T1000 (cell line): ENCODE results near the gene PCP4.

Experiments
- DNase-seq: peaks from one replicate; lab custom pipeline; 2025; ENCODE audit warnings: mixed read lengths; lab: John Stamatoyannopoulos, UW

Gene PCP4

DNA sequence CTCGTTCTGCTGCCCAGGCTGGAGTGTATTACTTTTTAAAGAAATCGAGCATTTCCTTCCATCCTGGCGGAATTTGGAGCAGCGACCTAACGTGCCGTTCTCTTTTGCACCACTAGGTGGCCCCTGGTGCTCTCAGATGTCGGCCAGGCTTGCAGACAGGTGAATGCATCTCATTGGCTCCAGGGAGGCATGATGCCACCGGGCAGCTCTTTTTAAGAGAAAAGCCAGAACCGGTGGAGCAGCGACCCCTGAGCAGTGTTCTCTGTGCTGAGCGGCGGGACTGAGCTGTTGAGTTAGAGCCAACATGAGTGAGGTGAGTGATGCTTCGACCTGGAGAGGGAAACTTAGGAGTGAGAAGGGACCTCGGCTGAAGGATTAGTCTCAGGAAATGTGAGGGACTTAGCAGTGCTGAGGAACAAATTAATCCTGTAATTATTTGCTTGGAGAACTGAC lies at the start of gene PCP4:
Gene PCP4 (plus strand): TSS at position 241 of the 453 bp plus-strand sequence. CDS start 64 bp downstream, at position 305.
- DNase-seq: no peak

DNA sequence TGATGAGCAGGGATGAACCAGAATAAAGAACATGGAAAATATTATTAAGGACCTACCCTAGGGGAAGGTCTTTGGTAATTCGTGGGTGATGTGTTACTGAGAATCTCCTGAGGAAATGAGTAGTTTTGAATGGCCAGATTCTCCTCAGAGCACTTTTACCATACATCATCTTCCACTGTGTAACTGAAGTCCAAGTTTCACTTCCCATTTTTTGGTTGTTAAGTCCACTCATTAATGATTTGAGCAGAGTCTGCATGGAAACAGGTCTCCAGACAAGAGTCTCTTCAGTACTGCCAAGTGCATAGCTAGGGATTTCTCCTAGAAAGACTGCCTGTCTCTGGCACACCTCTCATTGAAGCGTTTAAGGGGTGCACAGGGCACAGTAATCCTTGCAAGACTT lies 48.7 kb upstream of the PCP4 start:
- no peak for DNase-seq

DNA sequence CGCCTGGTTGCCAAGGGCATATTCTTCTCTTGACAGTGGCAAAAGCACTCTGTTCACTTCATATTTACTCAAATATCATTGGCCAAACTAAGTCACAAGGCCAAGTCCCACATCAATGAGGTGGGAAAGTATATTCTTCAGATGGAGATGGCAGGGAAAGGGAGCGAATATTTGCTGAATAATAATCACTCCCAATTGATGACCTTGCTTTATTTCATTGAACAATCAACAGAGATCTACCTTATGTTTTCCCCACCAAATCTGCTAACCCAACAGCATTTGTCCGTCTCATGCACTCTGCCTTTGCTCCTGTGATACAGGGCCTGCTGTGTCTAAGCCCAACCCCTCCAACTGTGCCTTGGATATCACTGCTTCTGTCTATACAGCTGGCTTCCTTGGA lies 45.2 kb upstream of the PCP4 start:
- DNase-seq: no peak

DNA sequence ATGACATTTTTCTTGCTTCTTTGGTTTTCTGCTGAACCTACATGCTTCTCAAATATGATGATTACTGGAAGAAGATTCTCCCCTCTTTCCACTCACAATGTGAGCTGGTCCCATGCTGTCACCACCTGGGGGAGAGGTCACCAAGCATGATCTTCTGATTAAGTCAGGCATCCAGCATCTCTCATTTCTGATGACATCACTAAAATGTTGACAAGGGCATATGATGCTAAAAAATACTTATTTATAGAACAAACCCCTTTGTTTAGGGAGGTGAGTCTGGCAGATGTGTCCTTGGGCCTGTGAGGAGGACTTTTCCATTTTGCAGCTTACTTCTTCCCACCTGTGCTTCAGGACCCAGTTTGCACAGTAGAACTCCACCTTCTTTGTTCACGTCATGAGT lies 42.0 kb upstream of the PCP4 start:
- DNase-seq: no peak

DNA sequence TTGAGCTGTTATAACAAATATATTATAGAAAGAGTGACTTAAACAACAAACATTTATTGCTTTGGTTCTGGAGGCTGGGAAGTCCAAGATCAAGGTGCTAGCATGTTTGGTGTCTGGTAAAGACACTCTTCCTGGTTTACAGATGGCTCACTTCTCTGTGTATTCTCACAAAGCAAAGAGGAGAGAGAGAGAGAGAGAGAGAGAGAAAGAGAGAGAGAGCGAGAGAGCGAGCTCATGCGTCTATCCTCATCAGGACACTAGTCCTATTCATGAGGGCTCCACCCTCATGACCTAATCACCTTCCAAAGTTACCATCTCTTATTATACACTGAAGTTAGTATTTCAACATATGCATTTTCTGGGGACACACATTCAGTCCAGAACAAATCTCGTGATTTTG lies 32.7 kb upstream of the PCP4 start:
- DNase-seq: no peak

DNA sequence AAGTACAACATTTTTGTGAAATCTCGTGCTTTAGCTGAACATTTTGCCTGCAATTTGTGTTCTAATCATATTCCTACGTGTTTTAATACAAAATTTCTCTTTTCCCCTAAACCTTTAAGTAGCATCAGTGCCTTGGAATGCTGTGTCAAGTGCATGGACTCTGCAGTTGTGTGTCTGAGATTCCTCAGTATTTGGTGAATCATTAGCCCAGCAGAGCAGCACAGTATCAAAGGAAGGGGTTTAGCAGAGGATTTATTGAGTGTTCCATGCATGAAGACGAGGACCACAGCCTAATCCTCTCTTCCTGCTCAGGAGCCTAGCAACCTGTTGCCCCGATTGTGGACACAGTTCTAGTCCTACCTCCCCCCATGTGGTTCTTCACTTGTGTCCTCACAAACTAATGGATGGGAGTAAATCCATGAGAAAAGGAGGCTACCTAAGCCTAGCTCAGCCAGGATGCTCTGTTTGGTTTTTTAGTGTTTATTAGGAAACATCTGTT lies 29.3 kb upstream of the PCP4 start:
- DNase-seq: no peak

DNA sequence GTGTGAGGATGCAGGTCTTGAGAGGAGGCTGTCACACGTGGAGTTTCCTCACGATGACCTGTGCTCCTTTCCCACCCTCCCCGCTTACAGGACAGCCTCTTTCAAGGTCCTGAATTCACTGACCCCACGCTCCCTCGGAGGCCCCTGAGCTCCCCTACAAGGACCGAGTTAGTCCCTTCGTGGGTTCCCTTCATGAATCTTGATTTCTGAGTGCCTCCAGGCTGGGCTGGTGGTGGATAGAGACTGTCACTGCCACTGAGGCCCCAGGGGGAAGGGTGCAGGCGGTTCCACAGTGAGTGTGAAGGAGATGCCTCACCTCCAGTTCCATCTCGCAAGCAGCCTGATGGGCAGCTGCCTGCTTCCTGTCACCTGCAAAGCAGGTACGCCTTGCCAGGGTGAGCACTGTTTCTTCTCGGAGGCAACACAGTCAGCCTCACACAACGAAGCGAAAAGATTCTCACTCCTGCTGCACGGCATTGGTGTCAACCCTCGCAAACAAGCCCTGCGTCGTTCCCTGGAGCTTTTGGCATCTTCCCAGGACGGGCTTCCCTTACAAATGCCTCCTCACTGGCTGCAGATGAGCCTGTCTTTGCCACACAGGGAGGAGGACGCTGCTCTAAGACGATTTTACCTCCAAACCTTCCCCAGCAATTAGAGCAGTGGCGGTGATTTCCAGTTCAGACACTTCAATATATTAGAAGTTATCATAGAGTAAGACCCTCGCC lies 26.7 kb upstream of the PCP4 start:
- DNase-seq: no peak

DNA sequence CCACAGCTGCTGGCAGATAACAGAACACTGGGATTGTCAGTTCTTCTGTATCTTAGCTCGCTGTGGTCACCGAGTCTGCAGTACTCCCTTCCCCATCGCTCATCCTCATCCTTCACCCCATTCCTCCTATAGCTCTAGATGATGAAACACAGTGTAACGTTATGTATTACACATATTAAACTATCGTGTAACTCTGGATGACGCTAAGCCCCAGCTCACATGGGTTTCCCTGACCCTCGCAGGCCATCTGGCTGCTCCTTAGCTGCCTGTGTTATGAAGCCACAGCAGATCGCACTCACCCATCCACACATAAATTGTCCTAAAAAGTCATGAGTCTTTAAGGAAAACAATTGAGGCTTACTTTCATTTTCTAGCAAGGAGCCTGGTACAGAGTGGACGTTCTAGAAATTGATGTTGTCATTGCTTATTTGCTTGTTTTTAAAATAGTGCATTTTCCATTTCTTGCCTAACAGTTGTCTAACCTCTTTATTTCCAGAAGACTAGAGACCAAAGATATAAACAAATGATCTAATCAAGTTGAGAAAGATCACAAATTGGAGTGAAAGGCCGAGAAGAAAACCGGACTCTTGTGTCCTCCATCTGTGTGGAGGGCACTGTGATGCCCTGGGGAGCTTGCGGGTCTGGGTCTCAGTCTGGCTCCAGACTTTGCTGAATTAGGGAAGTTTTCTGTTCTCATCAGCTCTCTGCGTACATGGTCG lies 24.3 kb upstream of the PCP4 start:
- DNase-seq: no peak

DNA sequence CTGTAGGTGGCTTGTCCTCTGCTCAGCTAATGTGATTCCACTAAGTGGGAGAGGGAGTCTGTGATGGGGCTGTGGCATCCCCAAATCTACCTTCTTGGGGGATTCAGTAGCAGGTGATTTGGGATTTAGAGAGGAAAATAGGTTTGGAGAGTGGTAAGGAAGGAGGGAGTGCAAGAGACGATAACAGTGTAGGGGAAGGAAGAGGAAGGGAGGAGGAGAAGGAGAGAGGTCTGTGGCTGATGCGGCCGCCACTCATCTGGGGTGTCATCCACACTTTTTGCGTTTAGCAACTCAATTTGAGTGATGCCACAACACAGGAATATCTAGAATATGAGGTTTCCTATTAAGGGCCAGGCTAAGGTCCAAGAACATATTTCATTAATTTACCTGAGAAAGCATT lies 23.8 kb upstream of the PCP4 start:
- DNase-seq: no peak

DNA sequence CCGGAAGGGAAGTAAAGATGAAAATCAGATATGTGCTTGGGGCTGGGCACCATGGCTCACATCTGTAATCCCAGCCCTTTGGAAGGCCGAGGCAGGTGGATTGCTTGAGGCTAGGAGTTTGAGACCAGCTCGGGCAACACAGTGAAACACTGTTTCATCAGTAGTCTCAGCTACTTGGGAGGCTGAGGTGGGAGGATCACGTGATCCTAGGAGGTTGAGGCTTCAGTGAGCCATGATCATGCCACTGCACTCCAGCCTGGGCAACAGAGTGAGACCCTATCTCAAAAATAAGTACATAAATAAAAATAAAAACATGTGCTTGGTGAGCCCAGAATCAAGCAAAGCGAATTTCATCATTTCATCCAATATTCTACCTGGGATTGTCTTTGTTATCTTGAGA lies 23.3 kb upstream of the PCP4 start:
- no peak for DNase-seq

DNA sequence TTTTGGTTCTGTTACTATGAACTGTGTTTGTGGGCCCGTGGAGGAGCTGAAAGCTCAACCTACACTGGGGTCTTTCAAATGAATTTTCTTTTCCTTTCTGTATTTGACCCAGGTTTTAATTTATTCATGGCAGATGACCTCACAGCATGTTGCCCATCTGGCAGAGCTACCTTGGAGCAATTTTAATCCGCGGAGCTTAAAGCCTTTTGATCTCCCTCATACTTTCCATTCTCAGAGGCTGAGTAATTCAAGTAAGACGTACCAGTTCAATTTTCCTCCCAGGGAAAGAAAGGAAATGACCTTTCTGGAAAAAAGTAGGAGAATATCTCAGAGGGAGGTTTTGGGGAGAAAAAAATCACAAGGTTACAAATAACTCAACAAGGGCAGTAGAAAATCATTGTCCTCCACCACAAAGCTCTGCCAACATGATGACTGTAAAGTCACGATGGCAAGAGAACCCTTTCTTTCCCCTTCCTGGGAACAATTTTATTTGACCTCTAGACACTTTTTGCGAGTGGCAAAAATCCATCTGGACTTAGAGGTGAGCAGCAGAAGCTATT lies 21.6 kb upstream of the PCP4 start:
- no peak for DNase-seq

DNA sequence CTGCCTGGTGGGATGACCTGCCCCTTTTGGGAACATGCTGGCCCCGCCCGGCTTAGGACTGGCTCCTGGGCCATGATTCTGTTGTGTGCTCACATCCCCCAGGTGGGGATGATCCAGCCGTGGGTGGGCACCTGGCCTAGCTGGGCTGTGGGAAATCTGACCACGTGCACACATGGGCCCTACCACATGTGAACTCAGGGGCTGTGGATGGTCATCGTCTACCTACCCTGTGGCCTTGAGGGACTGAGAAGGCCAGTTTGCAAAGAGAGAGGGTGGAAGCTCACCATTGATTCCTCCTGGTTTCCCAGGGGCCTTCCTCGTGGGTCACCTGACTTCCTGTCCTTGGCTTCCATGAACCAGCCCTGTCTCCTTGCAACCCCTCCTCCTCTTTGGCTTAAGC lies 19.4 kb upstream of the PCP4 start:
- no peak for DNase-seq

DNA sequence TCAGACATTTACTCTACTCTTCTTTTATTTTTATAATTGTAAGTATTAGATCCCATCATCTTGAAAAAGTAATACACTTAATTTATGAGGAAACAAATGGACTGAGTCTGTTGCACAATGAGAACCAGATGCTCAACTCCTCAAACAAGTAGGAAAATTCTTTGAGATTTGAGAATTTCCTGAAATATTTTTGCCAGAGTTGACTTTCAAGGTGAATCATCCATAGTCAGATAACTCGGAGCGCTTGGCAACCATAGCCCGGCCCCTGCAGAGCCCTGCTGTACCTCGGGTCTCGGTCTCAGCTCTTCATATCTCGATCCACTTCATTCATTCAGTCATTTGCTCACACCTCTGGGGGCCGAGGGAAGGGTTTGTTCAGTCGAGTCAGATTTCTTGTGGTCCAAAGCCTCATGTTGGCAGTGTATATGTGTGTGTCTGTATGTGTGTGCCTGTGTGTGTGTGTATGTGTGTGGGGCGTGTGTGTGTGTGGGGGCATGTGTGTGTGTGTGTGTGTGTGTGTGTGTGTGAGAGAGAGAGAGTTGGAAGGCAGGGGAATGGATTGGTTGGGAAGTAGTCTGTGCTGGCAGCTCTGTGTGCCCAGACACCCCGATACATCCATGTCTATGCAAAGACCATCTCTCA lies 18.1 kb upstream of the PCP4 start:
- no peak for DNase-seq

DNA sequence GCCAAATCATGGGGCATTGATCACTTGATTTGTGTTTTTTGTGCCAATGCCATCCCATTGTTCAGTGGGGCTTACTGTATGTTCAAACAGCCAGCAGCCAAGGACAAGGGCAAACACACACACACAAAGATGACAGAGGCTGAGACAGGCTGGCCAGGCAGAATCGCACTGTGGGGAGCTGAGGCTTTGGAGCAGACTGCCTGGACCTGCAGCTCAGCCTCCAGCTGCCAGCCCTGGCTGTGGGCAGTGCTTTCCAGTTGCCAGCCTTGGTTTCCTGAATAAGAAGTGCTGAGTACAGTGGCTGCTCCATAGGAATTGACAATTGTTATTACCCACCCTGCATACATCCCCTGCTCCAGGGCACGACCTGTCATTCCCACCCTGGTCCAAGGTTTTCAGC lies 16.9 kb upstream of the PCP4 start:
- DNase-seq: no peak

DNA sequence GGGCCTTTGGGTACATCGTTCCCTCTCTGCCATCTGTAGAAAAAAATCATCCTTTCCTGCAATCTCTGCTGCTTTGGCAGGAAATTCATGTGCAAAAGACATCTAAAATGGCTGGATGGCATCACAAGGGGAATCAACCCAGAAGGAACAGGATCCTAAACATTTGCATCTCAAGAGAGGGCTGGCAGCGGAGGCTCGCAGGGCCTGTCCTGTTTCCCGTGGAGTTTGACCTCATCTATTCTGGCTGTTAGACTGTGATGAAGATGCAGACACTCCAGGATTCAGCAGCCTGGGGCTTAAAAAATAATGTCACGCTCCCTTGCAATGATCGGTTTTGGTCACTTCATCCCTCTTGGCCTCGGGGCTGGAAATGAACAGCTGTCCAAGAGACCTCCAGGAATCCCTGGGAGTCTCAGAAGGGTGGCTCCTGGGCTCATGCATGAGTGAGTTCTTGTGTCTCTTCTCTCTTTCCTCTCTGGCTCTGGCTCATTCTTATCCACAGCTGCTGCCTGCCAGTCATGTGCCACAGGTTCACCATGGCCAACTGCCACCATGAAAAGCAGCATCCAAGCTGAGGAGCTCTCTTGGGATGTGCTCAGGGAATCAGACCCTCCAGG lies 16.1 kb upstream of the PCP4 start:
- DNase-seq: no peak

DNA sequence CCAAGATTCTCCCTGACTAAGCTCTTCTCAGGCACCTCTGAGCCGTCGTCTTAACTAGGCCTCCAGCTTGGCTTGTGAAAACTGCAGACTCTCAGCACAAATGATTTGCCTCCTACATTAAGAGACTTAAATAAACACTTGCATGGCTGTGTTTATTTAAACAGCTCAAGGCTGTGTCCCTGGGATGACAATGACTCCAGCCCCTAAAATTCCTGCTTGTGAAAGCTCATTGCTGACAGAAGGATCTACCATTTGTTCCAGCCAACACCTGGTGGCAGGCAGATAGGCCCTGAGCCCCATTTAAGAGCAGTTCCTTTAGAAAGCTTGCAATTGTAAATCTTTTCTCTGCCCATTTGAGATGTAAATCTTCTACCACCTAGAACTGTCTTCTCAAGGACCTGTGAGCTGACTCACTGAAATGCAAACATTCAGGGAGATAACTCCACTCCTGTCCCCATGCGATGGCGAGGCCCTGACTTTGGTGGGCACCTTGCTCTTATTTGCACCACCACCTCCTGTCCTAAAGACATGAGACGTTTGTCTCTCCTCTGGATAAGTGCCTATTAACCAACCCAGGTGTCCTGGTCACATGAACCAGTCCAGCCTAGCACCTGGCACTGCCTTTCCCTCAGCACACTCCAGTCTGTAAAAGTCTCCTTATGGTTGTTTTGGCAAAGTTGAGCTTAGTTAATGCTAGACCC lies 15.1 kb upstream of the PCP4 start:
- no peak for DNase-seq

DNA sequence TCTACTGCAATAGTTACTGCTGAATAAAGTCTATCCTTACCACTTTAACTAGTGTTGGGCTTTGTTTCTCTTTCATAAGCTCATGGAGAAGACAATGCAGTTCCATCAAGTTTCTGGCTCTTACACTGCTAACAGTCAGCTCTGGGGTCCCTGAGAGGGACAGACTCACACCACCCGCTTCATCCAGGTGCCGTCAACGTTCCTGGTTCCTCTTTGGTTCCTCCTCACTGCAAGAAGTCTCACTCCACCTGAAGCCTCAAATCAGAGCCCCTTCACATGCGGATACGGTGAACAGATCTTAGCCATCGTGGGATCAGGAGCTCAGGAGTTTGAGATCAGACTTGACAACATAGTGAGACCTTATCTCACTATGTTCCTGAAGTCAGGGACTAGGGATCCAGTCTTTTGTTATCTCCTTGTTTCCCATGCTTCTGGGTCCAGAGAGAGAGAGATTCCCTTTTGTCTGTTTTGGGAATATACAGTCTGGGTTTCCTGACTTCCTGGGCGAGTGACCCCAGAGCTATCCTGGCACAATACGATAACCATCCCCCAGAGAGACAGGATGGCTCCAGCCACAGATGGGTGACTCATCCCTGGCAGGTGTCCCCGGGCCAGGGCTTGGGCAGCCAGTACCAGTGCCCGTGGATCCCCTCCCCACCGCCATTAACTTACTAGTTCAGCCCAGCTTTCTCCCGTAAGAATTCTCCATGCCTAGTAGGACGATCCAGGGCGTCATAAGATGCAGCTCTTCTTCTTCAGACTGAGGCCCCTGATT lies 14.3 kb upstream of the PCP4 start:
- no peak for DNase-seq

DNA sequence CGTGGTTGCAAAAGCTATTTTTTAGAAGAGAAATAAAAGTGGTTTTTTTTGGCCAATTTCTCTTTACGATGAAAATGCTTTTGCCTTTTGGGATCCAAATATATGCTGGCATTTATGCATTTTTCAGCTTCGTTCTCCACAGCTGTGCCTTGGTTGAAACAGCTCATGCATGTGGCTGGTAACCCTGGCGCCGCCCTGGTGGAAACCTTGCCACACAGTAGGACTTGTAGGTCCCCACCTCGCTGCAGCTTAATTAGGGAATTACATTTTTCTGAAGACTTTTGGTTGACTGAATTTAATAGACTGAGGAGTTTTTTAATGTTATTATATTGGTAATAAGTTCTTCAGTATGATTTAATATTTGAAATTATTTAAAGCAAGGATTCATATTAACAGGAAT lies 12.7 kb upstream of the PCP4 start:
- no peak for DNase-seq

DNA sequence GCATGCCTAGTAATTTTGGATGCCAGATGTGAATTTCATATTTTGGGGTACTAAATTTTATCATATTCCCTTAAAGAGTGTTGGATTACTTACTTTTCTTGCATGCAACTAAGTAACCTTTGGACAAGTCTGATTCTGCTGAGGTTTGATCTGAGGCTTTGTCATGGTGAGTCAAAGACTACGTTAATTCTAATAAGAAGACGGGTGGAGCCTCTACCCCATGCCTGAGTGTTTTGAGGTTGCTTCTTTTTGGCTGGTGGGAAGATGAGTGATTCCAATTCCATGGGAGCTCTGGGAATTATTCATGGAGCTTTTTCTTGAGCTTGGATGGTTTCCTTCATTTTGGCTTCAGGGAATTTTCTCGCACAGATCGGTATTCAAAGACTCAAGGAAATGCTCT lies 11.6 kb upstream of the PCP4 start:
- no peak for DNase-seq

DNA sequence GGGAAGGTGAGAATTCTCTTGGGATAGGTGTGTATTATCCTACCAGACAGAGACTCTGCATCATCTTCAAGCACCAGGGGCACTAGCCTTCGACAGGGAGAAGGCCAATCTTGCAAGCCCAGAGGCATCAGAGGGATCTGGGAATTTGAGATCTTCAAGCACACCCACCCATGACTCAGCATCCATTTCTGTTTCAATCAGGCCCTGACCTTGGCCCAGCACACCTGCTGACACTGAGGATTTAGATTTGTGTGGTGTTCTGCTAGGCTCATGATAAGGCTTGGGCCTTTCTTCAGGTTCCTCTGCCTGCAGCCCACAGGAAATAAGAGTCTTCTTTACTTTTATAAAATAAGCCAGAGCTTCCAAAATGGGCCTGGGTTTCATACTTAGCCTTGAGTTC lies 6.6 kb upstream of the PCP4 start:
- no peak for DNase-seq

DNA sequence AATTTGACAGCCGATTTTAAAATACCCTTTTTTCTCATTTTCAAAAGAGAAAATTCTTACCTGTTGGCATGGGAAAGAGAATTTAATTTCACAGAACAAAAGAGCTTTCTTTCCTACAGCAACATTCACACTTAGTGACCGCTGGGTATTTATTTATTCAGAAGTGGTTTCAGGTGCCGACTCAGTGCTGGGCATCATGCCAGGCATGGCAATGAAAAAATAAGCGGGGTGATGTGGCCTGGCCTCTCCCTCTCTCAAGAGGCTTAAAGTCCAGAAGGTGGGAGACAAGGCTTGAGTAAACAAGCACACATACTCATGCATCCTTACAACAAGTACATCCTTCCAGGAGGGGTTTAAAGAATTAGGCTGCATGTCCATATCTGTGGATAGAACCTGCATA lies 4.1 kb upstream of the PCP4 start:
- DNase-seq: no peak
